GM18907 (cell line): ENCODE measurements around the gene POFUT2.
A peak's percentile ranks its signal among the peaks of the same experiment; 100 is the strongest.

Experiments used
- ATAC-seq: cut with Tn5 transposase; IDR thresholded peaks from one replicate; pipeline ENCODE4 v1.9.1; 2021; ENCODE audit warnings: mild to moderate bottlenecking, moderate library complexity; ENCODE audit not compliant: unreplicated experiment

The POFUT2 gene

DNA sequence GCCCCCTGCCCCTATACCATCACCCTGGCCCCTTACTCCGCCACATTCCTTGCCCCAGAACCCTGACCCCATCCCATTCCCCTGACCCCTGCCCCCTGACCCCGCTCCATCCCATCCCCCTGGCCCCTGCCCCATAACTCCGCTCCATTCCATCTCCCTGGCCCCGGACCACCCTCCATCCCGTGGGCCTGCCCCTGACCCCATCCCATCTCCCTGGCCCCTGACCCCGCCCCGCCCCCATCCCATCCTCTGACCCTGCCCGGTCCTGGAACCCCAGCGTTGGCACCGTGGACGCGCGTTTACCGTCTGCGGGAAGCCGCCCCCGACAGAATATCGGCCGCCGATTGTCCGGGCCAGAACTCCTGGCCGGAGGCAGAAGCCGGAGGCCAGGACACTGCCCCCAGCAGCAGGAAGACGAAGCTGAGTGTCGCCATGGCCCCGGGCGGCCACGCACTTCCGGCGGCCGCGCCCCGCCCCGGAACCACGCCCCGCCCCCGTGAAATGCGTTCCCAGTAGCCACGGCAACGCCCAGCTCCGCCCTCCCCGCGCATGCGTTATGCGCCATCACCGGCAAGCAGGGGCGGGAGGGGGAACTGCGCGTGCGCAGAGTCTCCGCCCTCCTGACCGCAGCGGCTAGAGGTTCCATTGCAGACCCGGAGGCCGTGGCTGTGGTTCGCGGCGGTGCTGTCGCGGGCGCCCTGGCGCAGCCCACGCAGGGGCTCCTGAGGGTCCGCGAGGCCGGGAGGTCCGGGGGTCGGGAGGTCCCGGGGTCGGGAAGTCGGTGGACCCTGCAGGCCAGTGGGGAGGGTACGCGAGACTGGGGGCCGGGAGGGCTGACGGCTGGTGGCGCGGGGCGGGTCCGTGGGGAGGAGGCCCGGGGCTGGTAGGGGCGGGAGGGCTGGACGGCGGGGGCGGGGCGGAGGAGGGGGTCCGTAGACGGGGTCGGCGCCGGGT is at the start of gene POFUT2:
Gene POFUT2, minus strand, starts transcription at position 458 of the 954 bp plus-strand sequence. Its CDS starts 24 bp downstream, at position 434.
- peak; percentile 73 for ATAC-seq

- ATAC-seq, result no peak
These were observed 49.2 kb upstream of the POFUT2 start for GRCh38 chr21:45336870-45337269.

DNA sequence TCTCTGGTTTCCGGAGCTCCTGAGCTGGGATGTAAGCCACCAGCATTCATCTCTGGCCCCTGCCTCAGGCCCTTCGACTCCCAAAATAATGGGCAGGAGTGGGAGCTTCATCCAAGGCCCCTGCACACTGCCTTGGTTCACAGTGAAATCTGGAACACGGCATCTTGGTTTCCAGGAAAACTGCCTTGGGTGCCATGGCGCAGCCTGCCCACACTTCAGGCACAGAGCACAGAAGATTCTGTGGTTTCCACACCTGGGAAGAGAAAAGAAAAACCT is 48.8 kb upstream of the POFUT2 start:
- ATAC-seq, result no peak

DNA sequence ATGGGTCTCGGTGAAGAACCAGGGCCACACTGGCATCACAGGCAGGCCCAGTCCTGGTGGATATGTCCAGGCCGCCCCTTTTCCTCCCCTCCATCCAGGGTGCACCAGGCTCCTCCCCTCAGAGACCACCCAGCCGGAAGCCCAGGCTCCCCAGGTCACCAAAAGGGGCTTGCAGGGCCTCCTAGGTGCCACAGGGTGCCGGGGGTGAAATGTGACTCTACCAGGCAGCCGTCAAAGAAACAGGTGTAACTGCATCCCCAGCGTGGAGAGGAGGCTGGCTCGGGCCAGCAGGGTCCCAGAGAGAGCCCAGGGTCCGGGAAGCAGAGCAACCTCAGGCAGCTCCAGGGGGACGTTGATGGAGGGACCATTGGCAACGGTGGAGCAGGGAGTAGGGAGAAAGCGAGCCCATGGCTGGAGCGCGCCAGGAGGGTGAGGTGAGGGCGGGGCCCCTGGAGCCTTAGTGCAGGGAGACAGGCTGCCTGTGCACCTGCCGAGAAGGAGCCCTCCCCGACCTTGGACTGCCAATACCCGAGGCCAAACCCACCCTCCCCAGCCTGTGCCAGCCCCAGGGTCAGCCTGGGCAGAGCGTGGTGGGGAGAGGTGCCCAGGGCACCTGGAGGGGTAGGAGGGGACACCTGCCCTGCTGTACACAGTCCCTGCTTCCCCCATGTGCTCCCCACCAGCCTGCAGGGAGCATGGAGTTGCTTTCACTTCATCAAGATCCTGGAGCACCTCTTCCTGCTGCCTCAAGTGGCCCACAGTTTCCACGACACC is 48.3 kb upstream of the POFUT2 start:
- ATAC-seq, result no peak

- no peak for ATAC-seq
These were observed 47.6 kb upstream of the POFUT2 start for GRCh38 chr21:45335151-45335760.

- no peak for ATAC-seq
These were observed 46.9 kb upstream of the POFUT2 start for GRCh38 chr21:45334591-45335081.

GRCh38 chr21:45334134-45334533 is 46.4 kb upstream of the POFUT2 start:
- no peak for ATAC-seq

DNA sequence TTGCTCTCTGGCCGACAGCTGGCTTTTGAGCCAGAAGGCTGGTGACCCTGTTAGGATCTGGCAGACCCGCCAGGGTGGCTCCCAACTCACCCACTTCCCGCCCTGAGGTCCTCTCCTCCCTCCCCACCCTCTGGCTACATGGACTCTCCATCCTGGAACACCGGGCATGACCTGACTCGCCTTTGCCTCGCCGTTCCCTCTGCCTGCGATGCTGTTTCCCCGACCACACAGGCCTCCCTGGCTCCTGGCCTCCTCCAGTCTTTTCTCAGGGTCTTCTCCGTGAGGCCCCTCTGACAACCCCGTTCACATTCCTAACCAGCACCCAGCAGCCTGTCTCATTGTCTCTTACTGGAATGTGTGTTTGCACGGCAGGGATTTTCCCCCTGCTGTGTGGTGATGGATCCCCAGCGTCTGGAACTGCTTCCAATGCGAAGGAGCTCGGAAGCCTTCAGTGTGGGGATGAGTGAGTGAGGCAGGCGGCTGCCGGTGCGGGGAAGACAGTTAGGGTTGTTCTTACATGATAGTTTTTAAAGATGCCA is 46.0 kb upstream of the POFUT2 start:
- ATAC-seq, result no peak

DNA sequence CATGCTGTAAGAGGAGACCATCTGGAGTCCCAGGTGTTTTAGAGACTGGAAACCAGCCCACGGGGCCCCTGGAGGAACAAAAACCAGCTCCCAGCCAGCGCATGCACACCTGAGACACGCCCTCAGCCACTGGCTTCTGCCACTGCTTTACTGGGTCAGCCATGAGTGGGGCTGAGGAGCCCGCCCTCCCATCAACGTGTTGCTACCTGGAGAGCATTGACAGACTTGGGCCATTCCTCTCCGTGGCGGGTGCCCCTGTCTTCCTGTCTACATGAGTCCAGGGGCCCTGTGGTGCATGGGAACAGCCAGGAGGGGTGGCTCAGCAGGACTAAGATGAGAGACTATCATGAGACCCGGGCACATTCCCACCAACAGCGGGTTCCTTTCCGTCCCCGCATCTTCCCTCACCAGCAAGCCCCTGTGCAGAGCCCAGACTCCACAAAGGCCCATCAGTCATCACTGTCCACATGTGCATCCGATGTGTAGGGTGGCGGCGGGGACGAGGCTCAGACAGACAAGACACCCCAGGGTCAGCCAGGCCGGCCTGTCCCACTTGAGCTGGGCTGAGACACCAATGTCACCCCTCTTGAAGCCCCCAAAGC is 45.4 kb upstream of the POFUT2 start:
- ATAC-seq, result no peak

- no peak for ATAC-seq
These were observed 44.7 kb upstream of the POFUT2 start for GRCh38 chr21:45332415-45332814.

- ATAC-seq, result no peak
These were observed 43.9 kb upstream of the POFUT2 start for GRCh38 chr21:45331531-45332147.

GRCh38 chr21:45330851-45331261 is 43.2 kb upstream of the POFUT2 start:
- no peak for ATAC-seq

GRCh38 chr21:45330075-45330781 is 42.5 kb upstream of the POFUT2 start:
- ATAC-seq, result no peak

DNA sequence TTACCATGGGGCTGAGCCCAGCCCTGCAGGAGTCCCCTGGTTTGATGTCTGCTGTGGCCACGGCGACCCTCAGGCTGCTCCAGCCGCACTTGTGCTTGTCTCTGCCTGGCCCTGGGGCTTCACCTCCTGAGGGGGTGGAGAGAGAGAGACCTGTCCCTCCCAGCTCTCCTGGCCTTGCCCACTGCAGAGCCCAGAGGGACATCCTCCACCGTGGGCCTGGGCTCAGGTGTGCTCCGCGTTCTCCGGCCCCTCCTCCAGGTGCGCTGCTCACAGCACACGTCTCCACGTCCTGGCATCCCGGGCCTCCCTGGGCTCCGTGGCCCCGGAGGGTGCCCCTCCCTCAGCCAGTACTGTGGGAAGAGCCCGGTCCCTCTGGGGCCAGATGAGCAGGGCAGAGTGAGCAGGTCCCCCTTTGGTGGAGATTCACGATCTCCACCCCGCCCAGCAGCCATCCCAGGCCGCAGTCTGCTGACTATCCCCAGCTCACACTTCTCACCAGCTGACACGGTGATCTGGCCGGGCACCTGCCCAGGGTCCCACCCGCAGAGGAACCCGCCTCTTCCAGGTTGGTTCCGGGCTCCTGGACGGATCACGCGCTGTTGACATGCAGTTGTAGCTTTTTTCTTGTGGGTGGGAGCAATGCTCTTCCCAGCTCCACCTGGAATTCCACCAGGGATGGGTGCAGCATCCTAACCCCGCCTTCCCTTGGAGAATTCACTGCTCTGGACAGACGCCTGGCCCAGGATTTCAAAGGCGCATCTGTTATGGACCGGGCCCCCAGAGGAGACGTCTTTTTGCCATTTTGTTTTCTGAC is 41.8 kb upstream of the POFUT2 start:
- ATAC-seq, result no peak

DNA sequence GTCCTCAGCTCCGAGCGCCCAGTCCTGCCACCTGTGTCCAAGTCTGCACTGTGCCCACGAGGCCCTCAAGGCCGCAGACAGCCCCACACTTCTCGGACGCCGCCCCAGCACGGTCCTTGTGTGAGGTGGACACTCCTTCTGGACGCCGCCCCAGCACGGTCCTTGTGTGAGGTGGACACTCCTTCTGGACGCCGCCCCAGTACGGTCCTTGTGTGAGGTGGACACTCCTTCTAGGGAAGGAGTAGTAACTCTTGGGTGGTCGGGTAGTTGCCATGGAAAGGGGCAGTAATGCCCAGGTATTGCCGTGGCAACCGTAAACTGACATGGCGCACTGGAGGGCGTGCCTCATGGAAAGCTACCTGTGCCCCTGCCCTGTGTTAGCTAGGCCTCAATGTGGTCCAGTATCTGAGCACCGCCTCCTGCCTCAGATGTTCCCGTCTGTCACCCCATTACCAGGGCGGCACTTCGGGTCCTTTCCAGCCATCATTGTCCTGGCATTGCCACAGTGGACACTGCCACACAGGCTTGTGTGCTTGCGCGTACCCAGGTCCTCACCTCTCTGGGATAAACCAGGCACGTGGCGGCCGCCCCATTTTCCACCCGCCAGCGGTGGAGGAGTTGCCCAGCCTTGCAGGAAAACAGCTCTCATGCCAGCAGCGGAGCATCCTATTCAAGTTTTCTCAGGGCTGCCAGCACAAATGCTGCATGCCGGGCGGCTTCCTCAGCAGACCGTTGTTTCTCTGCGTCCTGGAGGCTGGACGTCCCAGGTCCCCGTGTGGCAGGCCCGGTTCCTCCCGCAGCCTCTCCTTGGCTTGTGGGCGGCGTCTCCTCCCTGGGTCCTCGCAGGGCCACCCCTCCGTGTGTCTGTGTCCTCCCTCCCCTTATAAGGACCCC is 40.8 kb upstream of the POFUT2 start:
- ATAC-seq, result no peak

DNA sequence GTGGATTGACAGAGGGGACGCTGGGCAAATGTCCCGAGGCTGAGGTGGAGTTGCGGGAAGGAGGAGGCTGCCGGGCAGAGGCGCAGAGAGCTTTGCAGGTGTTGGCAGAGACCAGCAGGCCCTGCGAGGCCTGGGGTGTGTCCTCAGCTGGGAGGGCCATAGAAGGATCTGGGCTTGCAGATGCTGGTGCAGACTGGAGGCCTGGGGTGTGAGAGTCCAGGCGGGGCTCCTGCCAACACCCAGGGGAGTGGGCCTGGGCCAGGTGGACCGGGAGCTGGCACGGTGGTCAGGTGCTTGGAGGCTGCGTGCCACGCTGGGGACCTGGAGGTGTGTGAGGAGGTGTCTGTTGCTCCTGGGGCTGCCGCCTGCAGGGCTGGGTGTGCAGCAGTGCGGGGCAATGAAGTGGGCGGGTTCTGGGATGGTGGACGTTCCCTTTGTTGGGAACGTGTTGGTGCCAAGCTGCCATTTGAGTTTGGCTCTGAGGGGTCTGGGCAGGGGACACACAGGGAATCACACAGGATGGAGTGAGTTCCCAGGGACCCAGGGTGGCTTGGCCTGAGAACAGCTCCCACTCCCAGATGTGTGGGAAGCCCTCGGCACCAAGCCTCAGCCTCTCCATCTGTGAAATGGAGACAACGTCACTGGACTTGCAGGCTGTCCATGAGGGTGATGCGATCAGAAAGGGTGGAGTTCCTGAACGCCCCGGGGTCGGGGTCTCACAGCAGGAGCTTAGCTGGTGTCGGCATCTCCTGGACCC is 39.9 kb upstream of the POFUT2 start:
- ATAC-seq, result no peak

DNA sequence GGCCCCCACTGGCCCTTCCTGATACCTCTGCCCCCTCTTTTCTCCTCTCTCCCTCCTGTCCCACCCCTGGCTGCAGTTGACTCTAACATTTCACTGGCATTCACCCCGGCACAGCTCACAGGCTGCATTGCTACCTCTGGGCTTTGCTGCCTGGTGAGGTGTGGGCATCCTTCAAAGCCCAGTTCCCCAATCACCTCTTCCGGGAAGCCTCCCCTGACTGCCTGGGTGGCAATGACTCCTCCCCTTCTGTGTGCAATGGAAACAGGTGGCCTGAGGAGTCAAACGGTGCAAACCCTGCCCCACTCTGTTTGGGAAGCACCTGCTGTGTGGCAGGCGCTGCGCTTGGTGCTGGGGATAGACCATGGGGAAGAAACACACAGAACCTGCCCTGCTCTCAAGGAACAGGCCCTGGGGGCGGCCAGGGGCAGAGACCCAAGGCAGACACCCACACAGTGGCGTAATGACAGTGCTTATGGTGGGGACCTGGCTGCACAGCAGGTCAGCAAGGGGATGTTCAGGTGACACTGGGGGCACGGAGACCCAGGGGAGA is 39.3 kb upstream of the POFUT2 start:
- ATAC-seq, result no peak
